Spinal cord (tissue), 10 donors: ENCODE data around the gene GPRC5A. TPM values are rescaled to one million over a fixed set of nuclear protein-coding genes. Genes with fewer than 3 reads are reported as not detected.

Experiments
- DNase-seq, 6 donors: peaks; one replicate each; pipeline versions ENCODE4 v3.0.0 to v3.0.0-alpha.2; 2013 to 2015; ENCODE audit warnings: low spot score in 6 of 6, low read depth in 4 of 6
- H3K27ac ChIP-seq: one replicate; pipeline ENCODE4 v1.5.1; 2013; ENCODE audit warnings: low read depth, low read length, control low read depth
- H3K27me3 ChIP-seq: one replicate; pipeline ENCODE4 v1.6.1; 2013; ENCODE audit warnings: low read length; ENCODE audit not compliant: control insufficient read depth, insufficient read depth
- H3K36me3 ChIP-seq: one replicate; pipeline ENCODE4 v1.6.1; 2013; ENCODE audit warnings: low read length; ENCODE audit not compliant: control insufficient read depth, insufficient read depth
- H3K4me1 ChIP-seq: one replicate; pipeline ENCODE4 v1.6.1; 2013; ENCODE audit warnings: low read length; ENCODE audit not compliant: control insufficient read depth, insufficient read depth
- H3K4me3 ChIP-seq: one replicate; pipeline ENCODE4 v1.5.1; 2013; ENCODE audit warnings: low read depth, low read length, control low read depth
- H3K9me3 ChIP-seq: one replicate; pipeline ENCODE4 v1.6.1; 2013; ENCODE audit warnings: low read length; ENCODE audit not compliant: control insufficient read depth, insufficient read depth
- WGBS: methylation state at CpG from one replicate; pipeline ENCODE4 v1.1.5; 2013; ENCODE audit warnings: missing lambda C conversion rate; ENCODE audit not compliant: insufficient coverage; 5-methylcytosine and 5-hydroxymethylcytosine counted together
- polyA plus RNA-seq, 2 donors: library from polyadenylated mRNA; unstranded; fragments of 120-200 nt; gene quantifications; one replicate each; pipeline ENCODE4 v1.2.1, GENCODE V29; 2013; ENCODE audit not compliant: insufficient read length in 2 of 2
- total RNA-seq, 2 donors: library from RNA; depleted of rRNA in 1 of 2; stranded (reverse); fragments of 120-200 nt in 1 of 2; fragments of >200 nt in 1 of 2; gene quantifications; one replicate each; pipeline versions ENCODE4 v1.2.3 to v1.2.4, GENCODE V29; 2013 to 2014
- donor health status: healthy.

Gene GPRC5A
- total and polyA plus RNA-seq, 4 donors = 0.89 to 5.2 (median 4.2) TPM

GRCh38 chr12:12930633-12931219 lies 39.4 kb downstream of the GPRC5A start:
- DNase-seq = no peak
- Histone ChIP-seq H3K27me3 (no peaks in the 10 kb centered on the region), H3K4me1 (no peaks in the 10 kb centered on the region), H3K27ac (no peak overlapping the region), H3K4me3 (no peak overlapping the region), H3K36me3 (no peaks in the 10 kb centered on the region), H3K9me3 (no peaks in the 10 kb centered on the region)
- WGBS = 60% methylated on average over 1 of the region's 2 CpGs

- Histone ChIP-seq H3K27ac (no peak overlapping the region), H3K4me1 (no peaks in the 10 kb centered on the region), H3K9me3 (no peaks in the 10 kb centered on the region), H3K4me3 (no peak overlapping the region), H3K36me3 (no peaks in the 10 kb centered on the region), H3K27me3 (no peaks in the 10 kb centered on the region)
- no peak for DNase-seq
- 61% methylated on average over 4 of the region's 4 CpGs for WGBS
Observed at GRCh38 chr12:12933742-12934141, 42.4 kb downstream of the GPRC5A start.

- no peak overlapping the region for H3K4me3 ChIP-seq
- DNase-seq = no peak
- H3K9me3 ChIP-seq = no peaks in the 10 kb centered on the region
- H3K36me3 ChIP-seq = no peaks in the 10 kb centered on the region
- no peaks in the 10 kb centered on the region for H3K27me3 ChIP-seq
- no peaks in the 10 kb centered on the region for H3K4me1 ChIP-seq
- 36% methylated on average over 6 of the region's 8 CpGs for WGBS
- no peak overlapping the region for H3K27ac ChIP-seq
Observed at GRCh38 chr12:12934556-12934955, 43.2 kb downstream of the GPRC5A start.

- Histone ChIP-seq H3K27ac (no peak overlapping the region), H3K9me3 (no peaks in the 10 kb centered on the region), H3K27me3 (no peaks in the 10 kb centered on the region), H3K4me3 (no peak overlapping the region), H3K36me3 (no peaks in the 10 kb centered on the region), H3K4me1 (no peaks in the 10 kb centered on the region)
- DNase-seq = no peak
- WGBS = 90% methylated on average over 2 of the region's 11 CpGs
Observed at GRCh38 chr12:12936983-12937491, 45.7 kb downstream of the GPRC5A start.

GRCh38 chr12:12938541-12938940 lies 47.2 kb downstream of the GPRC5A start:
- Histone ChIP-seq H3K4me1 (no peaks in the 10 kb centered on the region), H3K27ac (no peak overlapping the region), H3K27me3 (no peaks in the 10 kb centered on the region), H3K9me3 (no peaks in the 10 kb centered on the region), H3K36me3 (no peaks in the 10 kb centered on the region), H3K4me3 (no peak overlapping the region)
- no peak for DNase-seq
- WGBS = 89% methylated on average over 4 of the region's 5 CpGs

- H3K4me3 ChIP-seq = no peak overlapping the region
- H3K27ac ChIP-seq = no peak overlapping the region
- DNase-seq = no peak
- H3K36me3 ChIP-seq = no peaks in the 10 kb centered on the region
- H3K9me3 ChIP-seq = no peaks in the 10 kb centered on the region
- no peaks in the 10 kb centered on the region for H3K4me1 ChIP-seq
- WGBS = no CpG with 5 or more reads among the region's 1 CpG
- no peaks in the 10 kb centered on the region for H3K27me3 ChIP-seq
Observed at GRCh38 chr12:12939888-12940287, 48.5 kb downstream of the GPRC5A start.

GRCh38 chr12:12941450-12942350 lies 50.3 kb downstream of the GPRC5A start:
- no peaks in the 10 kb centered on the region for H3K9me3 ChIP-seq
- H3K36me3 ChIP-seq = no peaks in the 10 kb centered on the region
- no peak overlapping the region for H3K4me3 ChIP-seq
- no peak for DNase-seq
- H3K4me1 ChIP-seq = no peaks in the 10 kb centered on the region
- no peaks in the 10 kb centered on the region for H3K27me3 ChIP-seq
- no peak overlapping the region for H3K27ac ChIP-seq
- WGBS = 91% methylated on average over 3 of the region's 10 CpGs

GRCh38 chr12:12943586-12944260 lies 52.4 kb downstream of the GPRC5A start:
- WGBS = 93% methylated on average over 3 of the region's 8 CpGs
- H3K4me3 ChIP-seq = no peak overlapping the region
- H3K27ac ChIP-seq = no peak overlapping the region
- H3K27me3 ChIP-seq = no peaks in the 10 kb centered on the region
- H3K9me3 ChIP-seq = no peaks in the 10 kb centered on the region
- no peaks in the 10 kb centered on the region for H3K4me1 ChIP-seq
- DNase-seq = no peak
- no peaks in the 10 kb centered on the region for H3K36me3 ChIP-seq

- Histone ChIP-seq H3K27me3 (no peaks in the 10 kb centered on the region), H3K27ac (no peak overlapping the region), H3K9me3 (no peaks in the 10 kb centered on the region), H3K4me3 (no peak overlapping the region), H3K4me1 (no peaks in the 10 kb centered on the region), H3K36me3 (no peaks in the 10 kb centered on the region)
- no peak for DNase-seq
Observed at GRCh38 chr12:12945591-12945990, 54.2 kb downstream of the GPRC5A start.
